Heart left ventricle (tissue), 13 donors: ENCODE measurements around the gene DYNC1I2.

Source experiments
- POLR2A ChIP-seq, 2 donors: fragments of 450-650 bp; IDR thresholded peaks; one replicate each; pipeline ENCODE4 v1.6.1; 2017; ENCODE audit warnings: antibody characterized with exemption in 2 of 2, mild to moderate bottlenecking in 2 of 2, moderate library complexity in 2 of 2
- TF ChIP-seq, protein P1 (sequence below), 12 donors: fragments of 200-600 bp; sonication (generic) in 4 of 12; IDR thresholded peaks; one replicate each; pipeline versions ENCODE4 v1.5.0 to v1.8.0; 2018 to 2022; ENCODE audit warnings: antibody characterized with exemption in 12 of 12, mild to moderate bottlenecking in 5 of 12
- donor health status: ischemic (EF 13 %, LVEDD 7.1; RV severe dilation, severe dysfunction).
- donor health status: DM: no; HTN: yes; CAD: no.
- donor health status: DM: no; HTN: no; CAD: no.
- donor health status: ischemic (EF 25% LVEDD 6.9; RV normal size, moderate dysfunction).
- donor health status: ischemic (EF 25% LVEDD 5.7; RV mildly dilated, moderate dysfunction).
- donor health status: ischemic (EF 35%, LVEDD 5.7; RV mildly dilated, moderate dysfunction).
- donor health status: nonischemic (EF 11% LVEDD 7.7; RV severe dilation, severe dysfunction).
- donor health status: DM: yes; HTN: yes; CAD: no.
- donor health status: PGD.
- donor health status: ischemic (EF 29% LVEDD 5.4; RV normal size, mild dysfunction).
- donor health status: nonischemic (EF 23%, LVEDD 6.1; RV moderate dilation, normal function).

DNA sequence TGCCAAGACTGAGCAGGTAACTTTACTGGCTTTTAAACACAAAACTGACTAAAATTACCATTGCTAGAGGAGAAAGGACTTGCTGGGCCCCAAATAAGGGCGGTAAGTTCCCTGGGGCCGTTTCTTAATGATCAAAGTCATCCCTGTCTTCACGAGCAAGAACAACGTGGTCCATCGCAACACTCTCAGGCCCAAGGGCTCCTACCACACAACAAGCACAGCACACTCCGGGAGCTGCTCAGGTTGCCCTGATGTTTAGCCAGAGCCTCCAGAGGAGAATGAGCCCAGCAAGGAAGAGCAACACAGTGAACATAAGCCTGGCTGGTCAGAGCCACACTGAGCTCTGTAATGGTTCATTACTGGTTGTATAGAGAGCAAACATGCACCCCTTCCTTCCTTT is 102.7 kb downstream of the DYNC1I2 start:
- TF ChIP-seq, protein P1, sequence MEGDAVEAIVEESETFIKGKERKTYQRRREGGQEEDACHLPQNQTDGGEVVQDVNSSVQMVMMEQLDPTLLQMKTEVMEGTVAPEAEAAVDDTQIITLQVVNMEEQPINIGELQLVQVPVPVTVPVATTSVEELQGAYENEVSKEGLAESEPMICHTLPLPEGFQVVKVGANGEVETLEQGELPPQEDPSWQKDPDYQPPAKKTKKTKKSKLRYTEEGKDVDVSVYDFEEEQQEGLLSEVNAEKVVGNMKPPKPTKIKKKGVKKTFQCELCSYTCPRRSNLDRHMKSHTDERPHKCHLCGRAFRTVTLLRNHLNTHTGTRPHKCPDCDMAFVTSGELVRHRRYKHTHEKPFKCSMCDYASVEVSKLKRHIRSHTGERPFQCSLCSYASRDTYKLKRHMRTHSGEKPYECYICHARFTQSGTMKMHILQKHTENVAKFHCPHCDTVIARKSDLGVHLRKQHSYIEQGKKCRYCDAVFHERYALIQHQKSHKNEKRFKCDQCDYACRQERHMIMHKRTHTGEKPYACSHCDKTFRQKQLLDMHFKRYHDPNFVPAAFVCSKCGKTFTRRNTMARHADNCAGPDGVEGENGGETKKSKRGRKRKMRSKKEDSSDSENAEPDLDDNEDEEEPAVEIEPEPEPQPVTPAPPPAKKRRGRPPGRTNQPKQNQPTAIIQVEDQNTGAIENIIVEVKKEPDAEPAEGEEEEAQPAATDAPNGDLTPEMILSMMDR (IDR thresholded peaks at IDR 0.05) = no peak
- TF ChIP-seq POLR2A (IDR thresholded peaks at IDR 0.05) = no peak
